ENCODE data around the gene MAP3K13.

- no peak for TF ChIP-seq EZH2 (IDR thresholded peaks at IDR 0.05; ENCODE audit: insufficient read depth, low read length)
- no peak for TF ChIP-seq CTCF (IDR thresholded peaks at IDR 0.05; ENCODE audit: insufficient read depth, low read depth, low read length)
Observed at GRCh38 chr3:185340751-185341150, 22.2 kb upstream of the MAP3K13 start.

Measured in astrocyte (in vitro differentiated cells and primary cell).